DND-41 (cell line): ENCODE results near the gene EMILIN1.

ENCODE experiments used
- EZH2 ChIP-seq: IDR thresholded peaks from 3 replicates; pipeline ENCODE4 v1.6.1; 2012; ENCODE audit warnings: borderline replicate concordance, low read depth, mild to moderate bottlenecking, moderate library complexity, low read length, inconsistent platforms; ENCODE audit not compliant: severe bottlenecking
- TF ChIP-seq, protein P1 (sequence below): IDR thresholded peaks from 2 replicates; pipeline ENCODE4 v1.5.1; 2012; ENCODE audit warnings: borderline replicate concordance, low read length, moderate library complexity, mild to moderate bottlenecking; ENCODE audit not compliant: poor library complexity, severe bottlenecking; ENCODE audit errors: extremely low read depth

DNA sequence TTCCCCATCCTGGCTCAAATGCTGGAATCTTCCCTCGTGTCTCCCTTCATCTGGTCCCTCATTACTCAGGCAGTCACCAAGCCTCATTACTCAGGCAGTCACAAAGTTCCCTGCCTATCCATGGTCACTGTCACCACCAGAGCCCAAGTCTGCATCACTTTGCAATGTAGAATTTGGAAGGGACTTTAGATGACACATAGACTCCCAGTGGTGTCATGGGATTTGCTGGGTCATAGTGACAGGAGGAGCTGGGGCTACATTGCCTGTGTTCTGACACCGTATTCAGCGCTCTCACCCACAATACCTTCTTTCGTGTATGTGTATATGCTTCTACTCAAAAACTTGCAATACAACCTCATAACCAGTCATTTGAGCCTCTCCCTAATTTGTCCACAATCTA lies 2.1 kb upstream of the EMILIN1 start:
- no peak for TF ChIP-seq EZH2
- TF ChIP-seq, protein P1, sequence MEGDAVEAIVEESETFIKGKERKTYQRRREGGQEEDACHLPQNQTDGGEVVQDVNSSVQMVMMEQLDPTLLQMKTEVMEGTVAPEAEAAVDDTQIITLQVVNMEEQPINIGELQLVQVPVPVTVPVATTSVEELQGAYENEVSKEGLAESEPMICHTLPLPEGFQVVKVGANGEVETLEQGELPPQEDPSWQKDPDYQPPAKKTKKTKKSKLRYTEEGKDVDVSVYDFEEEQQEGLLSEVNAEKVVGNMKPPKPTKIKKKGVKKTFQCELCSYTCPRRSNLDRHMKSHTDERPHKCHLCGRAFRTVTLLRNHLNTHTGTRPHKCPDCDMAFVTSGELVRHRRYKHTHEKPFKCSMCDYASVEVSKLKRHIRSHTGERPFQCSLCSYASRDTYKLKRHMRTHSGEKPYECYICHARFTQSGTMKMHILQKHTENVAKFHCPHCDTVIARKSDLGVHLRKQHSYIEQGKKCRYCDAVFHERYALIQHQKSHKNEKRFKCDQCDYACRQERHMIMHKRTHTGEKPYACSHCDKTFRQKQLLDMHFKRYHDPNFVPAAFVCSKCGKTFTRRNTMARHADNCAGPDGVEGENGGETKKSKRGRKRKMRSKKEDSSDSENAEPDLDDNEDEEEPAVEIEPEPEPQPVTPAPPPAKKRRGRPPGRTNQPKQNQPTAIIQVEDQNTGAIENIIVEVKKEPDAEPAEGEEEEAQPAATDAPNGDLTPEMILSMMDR: no peak
